ENCODE results near the gene NOXO1.

DNA sequence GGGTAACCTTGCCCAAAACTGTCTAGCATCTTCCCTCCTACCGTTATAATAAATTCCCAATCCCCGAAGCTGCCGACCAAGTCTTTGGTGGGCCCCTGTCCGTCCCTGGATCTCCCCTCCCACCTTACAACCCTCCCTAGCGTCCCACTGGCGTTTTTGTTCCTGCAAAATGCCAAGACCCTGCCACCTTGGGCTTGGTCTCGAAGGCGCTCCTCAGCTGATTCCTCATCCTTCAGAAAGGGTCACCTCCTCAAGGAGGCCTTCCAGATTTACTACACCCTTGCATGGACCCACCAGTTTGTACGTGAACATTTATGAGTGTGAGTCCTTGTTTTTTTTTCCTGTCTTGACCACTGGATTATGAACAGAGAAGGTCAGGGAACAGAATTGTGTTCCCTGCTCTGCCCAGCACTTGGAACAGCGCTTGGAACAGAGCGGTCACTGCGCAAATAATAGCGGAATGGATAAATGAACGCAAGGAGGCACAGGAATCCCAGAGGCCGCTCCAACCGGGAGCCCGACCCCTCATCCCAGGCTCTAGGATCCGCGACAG, 1.8 kb upstream of the NOXO1 start:
- TF ChIP-seq EP300 (IDR thresholded peaks at IDR 0.05; ENCODE audit: borderline replicate concordance in 1 of 2, low read depth in 1 of 2, low read length in 1 of 2) (no peak), RFX5 (IDR thresholded peaks at IDR 0.05; ENCODE audit: low read length) (no peak), RAD21 (IDR thresholded peaks at IDR 0.05; ENCODE audit: low read length) (no peak), JUND (IDR thresholded peaks at IDR 0.05) (no peak)
- TF ChIP-seq, protein P1, sequence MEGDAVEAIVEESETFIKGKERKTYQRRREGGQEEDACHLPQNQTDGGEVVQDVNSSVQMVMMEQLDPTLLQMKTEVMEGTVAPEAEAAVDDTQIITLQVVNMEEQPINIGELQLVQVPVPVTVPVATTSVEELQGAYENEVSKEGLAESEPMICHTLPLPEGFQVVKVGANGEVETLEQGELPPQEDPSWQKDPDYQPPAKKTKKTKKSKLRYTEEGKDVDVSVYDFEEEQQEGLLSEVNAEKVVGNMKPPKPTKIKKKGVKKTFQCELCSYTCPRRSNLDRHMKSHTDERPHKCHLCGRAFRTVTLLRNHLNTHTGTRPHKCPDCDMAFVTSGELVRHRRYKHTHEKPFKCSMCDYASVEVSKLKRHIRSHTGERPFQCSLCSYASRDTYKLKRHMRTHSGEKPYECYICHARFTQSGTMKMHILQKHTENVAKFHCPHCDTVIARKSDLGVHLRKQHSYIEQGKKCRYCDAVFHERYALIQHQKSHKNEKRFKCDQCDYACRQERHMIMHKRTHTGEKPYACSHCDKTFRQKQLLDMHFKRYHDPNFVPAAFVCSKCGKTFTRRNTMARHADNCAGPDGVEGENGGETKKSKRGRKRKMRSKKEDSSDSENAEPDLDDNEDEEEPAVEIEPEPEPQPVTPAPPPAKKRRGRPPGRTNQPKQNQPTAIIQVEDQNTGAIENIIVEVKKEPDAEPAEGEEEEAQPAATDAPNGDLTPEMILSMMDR (IDR thresholded peaks at IDR 0.05) = no peak
